NCI-H146 treated with DMSO at 0.1 percent for 48 hours (cell line): ENCODE results near the gene ZNF223.

Experiments
- DNase-seq: peaks from one replicate; lab custom pipeline; 2025; ENCODE audit not compliant: unreplicated experiment; lab: John Stamatoyannopoulos, UW

ZNF223 gene

DNA sequence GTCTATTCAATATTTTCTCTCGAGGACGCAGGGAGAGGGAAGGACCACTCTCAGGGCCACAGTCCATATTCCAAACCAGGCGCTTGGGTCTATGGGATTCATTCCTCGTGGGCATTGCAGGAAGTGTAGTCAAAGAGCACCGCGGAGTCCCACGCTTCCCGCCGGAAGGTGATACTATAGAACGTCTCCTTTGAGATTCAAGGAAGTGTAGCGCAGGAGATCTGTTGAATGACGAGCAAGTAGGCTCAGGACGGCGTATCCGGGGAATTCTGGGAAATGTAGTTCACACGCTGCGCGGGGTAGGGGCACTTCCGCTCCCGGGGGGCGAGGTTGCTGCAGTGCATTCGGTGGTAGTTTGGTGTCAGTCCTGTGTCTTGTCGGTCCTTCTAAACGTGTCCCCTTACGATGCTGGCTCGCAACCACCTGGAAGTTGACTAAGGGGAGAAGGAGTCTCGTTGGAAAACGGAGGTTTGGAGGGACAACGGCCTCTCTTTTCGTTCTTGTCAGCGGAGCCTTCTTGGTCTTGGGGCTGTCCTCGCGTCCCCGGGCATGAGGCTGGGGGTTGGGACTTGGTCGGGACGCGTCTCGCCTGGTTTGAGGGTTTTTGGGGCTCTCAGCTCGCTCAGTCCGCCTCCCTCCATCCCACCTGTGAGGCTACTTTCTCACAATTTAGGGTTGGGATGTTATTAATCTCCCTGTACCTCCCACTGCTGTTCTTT is 20.1 kb downstream of the ZNF223 start, which contains the start of gene ZNF284:
ZNF284 (plus strand) TSS at position 336 of the 719 bp plus-strand sequence. CDS start 4,231 bp downstream, outside the sequence.
- DNase-seq = peak; percentile 95

GRCh38 chr19:44072543-44073401 is 20.9 kb downstream of the ZNF223 start:
- no peak for DNase-seq

DNA sequence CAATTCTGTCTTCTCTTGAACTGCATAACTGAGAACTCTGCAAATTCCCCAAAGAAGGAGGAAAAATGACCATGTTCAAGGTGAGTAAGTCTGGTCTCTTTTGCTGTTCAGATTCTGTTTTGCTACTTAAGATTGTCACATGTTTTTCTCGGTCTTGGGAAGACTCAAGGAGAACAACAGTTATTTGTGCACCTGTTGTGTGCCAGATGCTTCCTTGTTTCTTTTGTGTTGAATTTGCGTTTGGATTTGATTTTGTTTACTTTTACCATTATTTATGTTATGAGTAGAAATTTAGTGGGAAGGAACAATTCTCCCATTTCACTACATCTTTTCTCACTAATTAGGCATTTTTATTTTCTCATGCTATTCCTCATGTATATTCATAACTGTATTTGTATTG is 24.5 kb downstream of the ZNF223 start:
- DNase-seq = no peak

GRCh38 chr19:44092108-44092507 is 40.3 kb downstream of the ZNF223 start:
- no peak for DNase-seq

DNA sequence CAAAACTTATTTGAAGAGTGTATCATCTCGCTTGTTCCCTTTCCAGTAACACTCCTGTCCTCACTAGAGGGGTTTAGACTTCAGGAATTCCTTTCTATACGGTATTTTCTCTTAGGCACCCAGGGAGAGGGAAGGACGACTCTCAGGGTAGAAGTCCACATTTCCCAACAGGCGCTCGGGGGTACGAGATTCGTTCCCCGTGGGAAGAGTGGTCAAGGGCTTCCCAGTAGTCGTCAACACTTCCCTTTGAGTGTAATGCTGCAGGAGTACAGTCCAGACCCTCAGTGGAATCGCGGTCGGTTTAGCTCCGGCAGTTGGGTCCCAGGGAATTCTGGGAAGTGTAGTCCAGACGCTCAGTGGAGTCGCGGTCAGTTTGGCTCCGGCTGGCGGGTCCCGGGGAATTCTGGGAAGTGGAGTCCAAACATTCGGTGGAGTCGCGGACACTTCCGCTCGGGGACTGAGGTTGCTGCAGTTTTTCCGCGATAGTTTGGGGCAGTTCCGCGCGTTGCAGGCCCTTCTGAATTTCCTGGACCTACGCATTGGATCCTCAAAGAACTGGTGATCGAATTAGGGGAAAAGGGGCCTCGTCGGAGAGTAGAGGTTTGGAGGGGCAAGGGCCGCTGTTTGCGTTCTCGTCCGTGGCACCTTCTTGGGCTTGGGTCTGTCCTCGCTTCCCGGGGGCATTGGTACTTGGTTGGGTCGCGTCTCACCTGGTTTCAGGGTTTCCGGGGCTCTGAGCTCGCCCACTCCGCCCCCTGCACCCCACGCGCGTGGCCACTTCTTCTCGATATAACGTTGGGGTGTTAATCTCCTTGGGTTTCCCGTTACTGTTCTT is 42.3 kb downstream of the ZNF223 start, which contains the start of gene ZNF224:
ZNF224 (plus strand) TSS at position 431 of the 835 bp plus-strand sequence. CDS start 3,513 bp downstream, outside the sequence.
- DNase-seq = peak; percentile 95

GRCh38 chr19:44107751-44108150 is 55.9 kb downstream of the ZNF223 start:
- no peak for DNase-seq

DNA sequence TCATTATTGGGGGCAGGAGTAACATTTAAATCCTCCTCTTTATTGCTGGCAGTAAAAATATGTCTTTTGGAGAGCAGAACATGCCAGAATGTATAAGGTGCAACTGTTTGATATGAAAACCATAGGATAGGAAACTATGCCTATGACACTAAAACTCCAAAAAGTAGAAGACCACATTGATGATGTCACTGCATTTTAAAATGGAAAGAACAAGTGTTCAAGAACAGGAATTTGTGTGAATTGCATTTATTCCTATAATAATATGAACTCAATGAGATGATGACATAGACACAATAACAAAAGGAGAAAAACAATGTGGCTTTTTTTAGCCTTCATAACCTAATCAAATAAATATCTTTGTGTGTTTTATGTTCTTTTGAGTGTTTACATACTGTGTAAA is 57.6 kb downstream of the ZNF223 start:
- DNase-seq = no peak

- DNase-seq = no peak
Measured at GRCh38 chr19:44111910-44112463, 60.2 kb downstream of the ZNF223 start.

- DNase-seq = peak; percentile 53
Measured at GRCh38 chr19:44112802-44113137, 60.9 kb downstream of the ZNF223 start.

DNA sequence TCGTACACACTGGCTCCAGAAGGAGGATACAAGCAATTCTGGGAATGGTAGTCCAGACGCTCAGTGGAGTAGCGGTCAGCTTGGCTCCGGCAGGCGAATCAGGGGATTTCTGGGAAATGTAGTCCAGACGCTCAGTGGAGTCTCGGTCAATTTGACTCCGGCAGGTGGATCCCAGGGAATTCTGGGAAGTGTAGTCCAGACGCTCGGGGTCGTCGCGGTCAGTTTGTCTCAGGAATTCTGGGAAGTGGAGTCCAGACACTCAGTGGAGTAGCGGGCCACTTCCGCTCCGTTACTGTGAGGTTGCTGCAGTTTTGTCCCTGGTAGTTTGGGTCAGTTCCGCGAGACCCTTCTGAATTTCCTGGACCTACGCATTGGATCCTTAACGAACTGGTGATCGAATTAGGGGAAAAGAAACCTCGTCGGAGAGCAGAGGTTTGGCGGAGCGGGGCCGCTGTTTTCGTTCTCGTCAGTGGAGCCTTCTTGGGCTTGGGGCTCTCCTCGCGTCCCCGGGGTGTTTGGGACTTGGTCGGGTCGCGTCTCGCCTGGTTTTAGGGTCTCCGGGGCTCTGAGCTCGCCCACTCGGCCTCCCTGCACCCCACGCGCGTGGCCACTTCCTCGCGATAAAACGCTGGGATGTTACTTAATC is 61.4 kb downstream of the ZNF223 start, which contains the start of gene ZNF225:
ZNF225 (plus strand) TSS at position 262 of the 646 bp plus-strand sequence. CDS start 2,429 bp downstream, outside the sequence.
- DNase-seq = peak; percentile 98

DNA sequence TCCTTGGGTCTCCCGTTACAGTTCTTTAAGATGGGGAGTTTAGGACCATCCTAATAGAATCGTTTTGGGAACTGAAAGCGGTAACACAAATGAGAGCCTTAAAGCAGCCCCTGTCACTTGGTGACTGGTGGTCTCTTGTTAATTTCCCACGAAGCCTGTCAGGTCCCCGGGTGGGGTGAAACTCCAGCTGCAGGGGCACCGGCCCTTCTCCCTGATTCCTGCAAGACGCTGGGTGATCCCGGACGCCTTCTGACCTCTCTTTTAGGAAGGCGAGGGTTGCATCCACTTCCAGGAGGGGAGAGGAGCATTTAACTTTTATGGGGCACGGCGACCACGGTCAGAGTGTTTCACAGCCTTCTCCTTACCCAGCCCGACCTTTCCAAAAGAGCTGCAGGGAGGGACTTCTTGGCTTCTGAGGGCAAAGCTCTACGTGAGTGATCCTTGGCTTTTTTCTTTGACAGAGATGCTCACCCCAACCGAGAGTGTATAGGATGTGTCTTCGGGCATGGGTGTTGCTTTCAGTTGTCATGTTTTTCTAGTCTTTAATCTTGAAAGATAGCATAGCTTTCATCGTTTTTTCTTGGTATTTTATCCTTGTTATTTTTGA is 62.1 kb downstream of the ZNF223 start:
- no peak for DNase-seq
